Panc1 (cell line): ENCODE data around the gene ZNF462.

Experiments
- POLR2AphosphoS5 ChIP-seq: IDR thresholded peaks from 2 replicates; pipeline ENCODE4 v1.6.1; 2012; ENCODE audit warnings: mild to moderate bottlenecking, low read depth, low read length, moderate library complexity
- SIN3A ChIP-seq: IDR thresholded peaks from 2 replicates; pipeline ENCODE4 v1.6.1; 2012; ENCODE audit warnings: low read depth, mild to moderate bottlenecking, low read length, moderate library complexity, borderline replicate concordance; ENCODE audit not compliant: insufficient read depth
- TF ChIP-seq, protein P1 (sequence below): fragments of 450-650 bp; IDR thresholded peaks from 2 replicates; pipeline ENCODE4 v1.5.1; 2017; ENCODE audit warnings: mild to moderate bottlenecking
- TF ChIP-seq, protein P2 (sequence below), 2 experiments: IDR thresholded peaks; 2 replicates each; pipeline ENCODE4 v1.6.1; 2011 to 2012; ENCODE audit warnings: low read depth in 2 of 2, control low read depth in 1 of 2, low read length in 1 of 2, mild to moderate bottlenecking in 1 of 2, moderate library complexity in 1 of 2; ENCODE audit not compliant: insufficient read depth in 1 of 2

DNA sequence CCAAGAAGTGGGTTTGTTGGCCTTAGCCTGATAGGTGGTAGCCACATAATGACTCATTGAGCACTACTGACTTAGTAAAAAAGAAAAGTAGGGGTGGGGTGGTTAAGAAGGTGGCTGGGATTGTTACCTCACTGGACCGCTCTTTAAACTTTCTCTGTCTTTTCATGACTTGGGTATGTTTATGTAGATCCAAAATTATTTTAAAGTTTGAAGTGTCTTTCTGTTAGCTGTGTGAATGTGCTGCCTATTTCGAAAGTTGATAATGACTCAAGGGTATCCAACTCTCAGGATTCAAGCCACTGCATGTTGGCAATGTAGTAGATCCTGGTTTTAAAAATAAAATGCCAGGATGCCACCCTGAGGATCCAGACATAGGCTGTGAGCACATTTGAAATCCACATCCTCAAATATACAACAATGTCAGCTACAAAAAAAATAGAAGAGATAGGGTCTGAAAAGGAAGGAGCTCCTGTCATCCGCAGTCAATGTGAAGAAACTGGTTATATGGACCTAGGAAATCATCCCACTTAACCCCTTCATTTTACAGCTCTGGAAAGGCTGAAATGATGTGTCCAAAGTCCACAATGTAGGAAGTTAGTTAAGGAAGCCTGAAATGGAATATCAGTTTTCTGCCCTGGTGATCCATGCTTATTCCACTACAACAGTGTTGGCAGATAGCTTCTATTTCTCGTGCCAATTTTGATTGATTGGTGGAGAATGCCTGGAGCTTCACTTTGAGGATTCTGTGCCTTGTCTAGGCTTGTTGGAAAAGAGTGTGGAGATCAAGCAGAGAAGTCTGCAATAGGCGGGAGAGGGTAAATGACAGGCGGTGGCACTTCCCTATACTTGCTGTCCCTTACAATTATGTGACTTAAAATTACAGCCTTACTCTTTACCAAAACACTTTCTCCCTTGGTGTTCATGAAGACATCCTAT is 23.4 kb downstream of the ZNF462 start:
- TF ChIP-seq, protein P1, sequence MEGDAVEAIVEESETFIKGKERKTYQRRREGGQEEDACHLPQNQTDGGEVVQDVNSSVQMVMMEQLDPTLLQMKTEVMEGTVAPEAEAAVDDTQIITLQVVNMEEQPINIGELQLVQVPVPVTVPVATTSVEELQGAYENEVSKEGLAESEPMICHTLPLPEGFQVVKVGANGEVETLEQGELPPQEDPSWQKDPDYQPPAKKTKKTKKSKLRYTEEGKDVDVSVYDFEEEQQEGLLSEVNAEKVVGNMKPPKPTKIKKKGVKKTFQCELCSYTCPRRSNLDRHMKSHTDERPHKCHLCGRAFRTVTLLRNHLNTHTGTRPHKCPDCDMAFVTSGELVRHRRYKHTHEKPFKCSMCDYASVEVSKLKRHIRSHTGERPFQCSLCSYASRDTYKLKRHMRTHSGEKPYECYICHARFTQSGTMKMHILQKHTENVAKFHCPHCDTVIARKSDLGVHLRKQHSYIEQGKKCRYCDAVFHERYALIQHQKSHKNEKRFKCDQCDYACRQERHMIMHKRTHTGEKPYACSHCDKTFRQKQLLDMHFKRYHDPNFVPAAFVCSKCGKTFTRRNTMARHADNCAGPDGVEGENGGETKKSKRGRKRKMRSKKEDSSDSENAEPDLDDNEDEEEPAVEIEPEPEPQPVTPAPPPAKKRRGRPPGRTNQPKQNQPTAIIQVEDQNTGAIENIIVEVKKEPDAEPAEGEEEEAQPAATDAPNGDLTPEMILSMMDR: no peak
- TF ChIP-seq, protein P2, sequence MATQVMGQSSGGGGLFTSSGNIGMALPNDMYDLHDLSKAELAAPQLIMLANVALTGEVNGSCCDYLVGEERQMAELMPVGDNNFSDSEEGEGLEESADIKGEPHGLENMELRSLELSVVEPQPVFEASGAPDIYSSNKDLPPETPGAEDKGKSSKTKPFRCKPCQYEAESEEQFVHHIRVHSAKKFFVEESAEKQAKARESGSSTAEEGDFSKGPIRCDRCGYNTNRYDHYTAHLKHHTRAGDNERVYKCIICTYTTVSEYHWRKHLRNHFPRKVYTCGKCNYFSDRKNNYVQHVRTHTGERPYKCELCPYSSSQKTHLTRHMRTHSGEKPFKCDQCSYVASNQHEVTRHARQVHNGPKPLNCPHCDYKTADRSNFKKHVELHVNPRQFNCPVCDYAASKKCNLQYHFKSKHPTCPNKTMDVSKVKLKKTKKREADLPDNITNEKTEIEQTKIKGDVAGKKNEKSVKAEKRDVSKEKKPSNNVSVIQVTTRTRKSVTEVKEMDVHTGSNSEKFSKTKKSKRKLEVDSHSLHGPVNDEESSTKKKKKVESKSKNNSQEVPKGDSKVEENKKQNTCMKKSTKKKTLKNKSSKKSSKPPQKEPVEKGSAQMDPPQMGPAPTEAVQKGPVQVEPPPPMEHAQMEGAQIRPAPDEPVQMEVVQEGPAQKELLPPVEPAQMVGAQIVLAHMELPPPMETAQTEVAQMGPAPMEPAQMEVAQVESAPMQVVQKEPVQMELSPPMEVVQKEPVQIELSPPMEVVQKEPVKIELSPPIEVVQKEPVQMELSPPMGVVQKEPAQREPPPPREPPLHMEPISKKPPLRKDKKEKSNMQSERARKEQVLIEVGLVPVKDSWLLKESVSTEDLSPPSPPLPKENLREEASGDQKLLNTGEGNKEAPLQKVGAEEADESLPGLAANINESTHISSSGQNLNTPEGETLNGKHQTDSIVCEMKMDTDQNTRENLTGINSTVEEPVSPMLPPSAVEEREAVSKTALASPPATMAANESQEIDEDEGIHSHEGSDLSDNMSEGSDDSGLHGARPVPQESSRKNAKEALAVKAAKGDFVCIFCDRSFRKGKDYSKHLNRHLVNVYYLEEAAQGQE (IDR thresholded peaks at IDR 0.05; ENCODE audit: insufficient read depth in 1 of 2, low read depth in 2 of 2, low read length in 1 of 2): no peak
- no peak for TF ChIP-seq SIN3A
- TF ChIP-seq POLR2AphosphoS5: no peak
